ENCODE results near the gene MAP6. TPM values are rescaled to one million over a fixed set of nuclear protein-coding genes. Genes with fewer than 3 reads are reported as not detected.
A peak's percentile ranks its signal among the peaks of the same experiment; 100 is the strongest.

Gene MAP6
- total RNA-seq, 1 experiment from 2014 or later = not detected

DNA sequence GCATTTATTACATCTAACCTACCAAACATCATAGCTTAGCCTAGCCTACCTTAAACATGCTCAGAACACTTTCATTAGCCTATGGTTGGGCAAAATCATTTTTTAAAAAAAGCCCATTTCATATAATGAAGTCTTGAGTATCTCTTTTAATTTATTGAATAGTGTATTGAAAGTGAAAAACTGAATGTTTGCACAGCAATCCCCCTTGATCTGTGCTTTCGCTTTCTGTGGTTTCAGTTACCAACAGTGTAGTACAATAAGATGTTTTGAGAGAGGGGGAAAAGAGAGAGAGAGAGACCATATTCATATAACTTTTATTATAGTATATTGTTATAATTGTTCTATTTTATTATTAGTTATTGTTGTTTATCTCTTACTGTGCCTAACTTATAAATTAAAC lies 8.4 kb upstream of the MAP6 start:
- H3K4me1 ChIP-seq (replicated peaks; ENCODE audit: insufficient read depth) = no peaks in the 10 kb centered on the region; the same call in 1 of the 2 replicates
- H3K9me3 ChIP-seq (ENCODE audit: insufficient read depth, low read depth) = 0 out of 2 replicates have a peak, but pooled peaks cover 3% of the 10 kb centered on the region
- no peak for DNase-seq
- H4K20me1 ChIP-seq (ENCODE audit: insufficient read depth) = no peaks in the 10 kb centered on the region
- H3K9me2 ChIP-seq (ENCODE audit: insufficient read depth) = no peaks in the 10 kb centered on the region
- H2AFZ ChIP-seq = no peak overlapping the region
- no TSS peak for BruUV-seq (replicated peaks)
- no peak overlapping the region for H3K27ac ChIP-seq
- intact Hi-C loops (cut with micrococcal nuclease; ENCODE audit: unreplicated experiment) = no loop called here
- POLR2A ChIA-PET (ENCODE audit: unreplicated experiment) = no interaction called here
- H3K4me3 ChIP-seq = no peak overlapping the region
- no peaks in the 10 kb centered on the region for H3K79me2 ChIP-seq (ENCODE audit: low read depth)
- H3K4me2 ChIP-seq = no peak overlapping the region
- CTCF ChIA-PET = no interaction called here
- no peaks in the 10 kb centered on the region for H3K36me3 ChIP-seq (ENCODE audit: low read depth)
- 0 out of 2 replicates have a peak, but pooled peaks cover 13% of the 10 kb centered on the region for H3K27me3 ChIP-seq (ENCODE audit: insufficient read depth, low read depth)
- no peaks in the 10 kb centered on the region for H3F3A ChIP-seq (ENCODE audit: insufficient read depth, low read depth)
- TF ChIP-seq, protein P1, sequence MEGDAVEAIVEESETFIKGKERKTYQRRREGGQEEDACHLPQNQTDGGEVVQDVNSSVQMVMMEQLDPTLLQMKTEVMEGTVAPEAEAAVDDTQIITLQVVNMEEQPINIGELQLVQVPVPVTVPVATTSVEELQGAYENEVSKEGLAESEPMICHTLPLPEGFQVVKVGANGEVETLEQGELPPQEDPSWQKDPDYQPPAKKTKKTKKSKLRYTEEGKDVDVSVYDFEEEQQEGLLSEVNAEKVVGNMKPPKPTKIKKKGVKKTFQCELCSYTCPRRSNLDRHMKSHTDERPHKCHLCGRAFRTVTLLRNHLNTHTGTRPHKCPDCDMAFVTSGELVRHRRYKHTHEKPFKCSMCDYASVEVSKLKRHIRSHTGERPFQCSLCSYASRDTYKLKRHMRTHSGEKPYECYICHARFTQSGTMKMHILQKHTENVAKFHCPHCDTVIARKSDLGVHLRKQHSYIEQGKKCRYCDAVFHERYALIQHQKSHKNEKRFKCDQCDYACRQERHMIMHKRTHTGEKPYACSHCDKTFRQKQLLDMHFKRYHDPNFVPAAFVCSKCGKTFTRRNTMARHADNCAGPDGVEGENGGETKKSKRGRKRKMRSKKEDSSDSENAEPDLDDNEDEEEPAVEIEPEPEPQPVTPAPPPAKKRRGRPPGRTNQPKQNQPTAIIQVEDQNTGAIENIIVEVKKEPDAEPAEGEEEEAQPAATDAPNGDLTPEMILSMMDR (conservative IDR thresholded peaks at IDR 0.05) = no peak
- no peak for TF ChIP-seq EZH2 (IDR thresholded peaks at IDR 0.05; ENCODE audit: low read depth)

DNA sequence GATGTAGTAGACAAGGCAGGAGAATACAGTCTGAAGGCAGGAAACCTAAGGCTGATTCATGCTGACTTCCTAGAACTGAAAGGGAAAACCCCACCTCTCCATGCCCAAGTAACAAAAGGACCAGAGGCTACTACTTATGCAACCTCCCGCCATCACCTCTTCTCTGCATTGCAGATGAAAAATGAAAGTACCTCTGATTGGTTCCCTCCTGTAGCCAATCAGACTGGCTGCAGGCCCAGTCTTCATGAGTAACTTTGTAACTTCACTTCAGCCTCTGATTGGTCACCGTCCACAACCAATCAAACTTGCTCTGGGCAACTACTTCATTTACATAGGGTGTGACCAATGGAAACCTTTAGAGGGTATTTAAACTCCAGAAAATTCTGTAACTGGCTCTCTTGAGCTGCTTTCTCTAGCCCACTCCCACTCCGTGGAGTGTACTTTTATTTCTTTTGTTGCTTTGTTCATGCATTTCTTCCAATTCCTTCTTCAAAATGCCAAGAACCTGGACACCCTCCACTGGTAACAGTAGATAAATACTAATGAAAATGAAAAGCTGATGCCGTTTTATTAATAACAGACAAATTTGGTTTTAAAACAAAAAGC lies 5.2 kb upstream of the MAP6 start:
- Histone ChIP-seq H3K79me2 (ENCODE audit: low read depth) (no peaks in the 10 kb centered on the region), H2AFZ (no peak overlapping the region), H3K36me3 (ENCODE audit: low read depth) (no peaks in the 10 kb centered on the region), H3F3A (ENCODE audit: insufficient read depth, low read depth) (no peaks in the 10 kb centered on the region), H3K9me2 (ENCODE audit: insufficient read depth) (no peaks in the 10 kb centered on the region), H3K4me1 (replicated peaks; ENCODE audit: insufficient read depth) (no peaks in the 10 kb centered on the region; the same call in 1 of the 2 replicates), H3K27me3 (ENCODE audit: insufficient read depth, low read depth) (peaks cover 24% of the 10 kb centered on the region), H4K20me1 (ENCODE audit: insufficient read depth) (no peaks in the 10 kb centered on the region), H3K4me3 (no peak overlapping the region), H3K9me3 (ENCODE audit: insufficient read depth, low read depth) (0 out of 2 replicates have a peak, but pooled peaks cover 3% of the 10 kb centered on the region), H3K4me2 (peak overlapping the region; percentile 20), H3K27ac (no peak overlapping the region)
- TF ChIP-seq, protein P1 (conservative IDR thresholded peaks at IDR 0.05) = no peak
- no peak for TF ChIP-seq EZH2 (IDR thresholded peaks at IDR 0.05; ENCODE audit: low read depth)
- intact Hi-C loops (cut with micrococcal nuclease; ENCODE audit: unreplicated experiment) = no loop called here
- peak in 1 of 2 experiments; percentile 51 for DNase-seq
- CTCF ChIA-PET = no interaction called here
- no TSS peak for BruUV-seq (replicated peaks)
- POLR2A ChIA-PET (ENCODE audit: unreplicated experiment) = interaction anchor here (0.5 to 0.7 kb wide), 2 partner anchors 270 to 393 kb away, joined by 3 read pairs; no protein-coding TSS in a partner anchor

DNA sequence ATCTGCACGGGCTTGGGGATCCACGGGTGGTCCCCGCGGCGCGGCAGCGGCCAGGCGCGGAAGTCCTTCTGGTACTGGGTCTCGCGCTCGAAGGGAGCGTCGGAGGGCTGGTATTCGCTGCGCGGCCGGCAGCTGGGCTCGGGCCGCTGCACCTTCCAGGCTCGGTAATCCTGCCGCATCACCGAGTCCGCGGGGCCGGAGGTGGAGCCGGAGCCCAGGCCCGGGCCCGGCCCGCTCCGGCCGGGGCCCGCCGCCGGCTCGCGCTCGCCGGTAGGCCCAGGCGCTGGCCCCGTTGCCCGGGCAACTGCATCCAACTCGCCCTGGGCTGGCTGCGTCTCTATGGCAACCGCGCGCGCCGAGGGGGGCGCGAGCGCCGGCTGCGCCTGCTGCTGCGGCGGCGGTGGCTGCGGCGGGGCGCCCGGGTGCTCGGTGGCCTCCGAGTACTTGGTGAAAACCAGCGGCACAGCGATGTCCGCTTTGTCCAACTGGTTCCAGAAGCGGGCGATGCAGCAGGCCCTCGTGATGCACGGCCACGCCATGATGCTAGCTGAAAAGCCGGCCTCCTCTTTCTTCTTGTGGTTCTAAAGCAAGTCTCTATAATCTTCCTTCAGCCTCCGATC lies 897 bp downstream of the MAP6 start:
- no TSS peak for BruUV-seq (replicated peaks)
- TF ChIP-seq, protein P1 (conservative IDR thresholded peaks at IDR 0.05) = no peak
- no peak for TF ChIP-seq EZH2 (IDR thresholded peaks at IDR 0.05; ENCODE audit: low read depth)

More for the DNA sequence above, 897 bp downstream of the MAP6 start:
- Histone ChIP-seq H3K79me2 (ENCODE audit: low read depth) (no peaks in the 10 kb centered on the region), H2AFZ (no peak overlapping the region), H3K9me2 (ENCODE audit: insufficient read depth) (no peaks in the 10 kb centered on the region), H3K4me3 (no peak overlapping the region), H3K36me3 (ENCODE audit: low read depth) (no peaks in the 10 kb centered on the region), H3K27ac (no peak overlapping the region), H3F3A (ENCODE audit: insufficient read depth, low read depth) (no peaks in the 10 kb centered on the region), H3K4me2 (no peak overlapping the region), H3K9me3 (ENCODE audit: insufficient read depth, low read depth) (no peaks in the 10 kb centered on the region), H3K4me1 (replicated peaks; ENCODE audit: insufficient read depth) (0 out of 2 replicates have a peak, but pooled peaks cover 5% of the 10 kb centered on the region), H4K20me1 (ENCODE audit: insufficient read depth) (no peaks in the 10 kb centered on the region), H3K27me3 (ENCODE audit: insufficient read depth, low read depth) (peaks cover 11% of the 10 kb centered on the region)
- ChIA-PET CTCF (no interaction called here), POLR2A (ENCODE audit: unreplicated experiment) (no interaction called here)
- intact Hi-C loops (cut with micrococcal nuclease; ENCODE audit: unreplicated experiment) = no loop called here
- DNase-seq = no peak

Data from PC-9 (cell line).